NT2/D1 (cell line): ENCODE results near the gene PLG.

Experiments
- YY1 ChIP-seq: IDR thresholded peaks from 2 replicates; pipeline ENCODE4 v1.6.1; 2011; ENCODE audit not compliant: insufficient read length, insufficient read depth
- ZNF274 ChIP-seq: IDR thresholded peaks from 2 replicates; pipeline ENCODE4 v1.6.1; 2011; ENCODE audit warnings: mild to moderate bottlenecking, low read depth, low read length

DNA sequence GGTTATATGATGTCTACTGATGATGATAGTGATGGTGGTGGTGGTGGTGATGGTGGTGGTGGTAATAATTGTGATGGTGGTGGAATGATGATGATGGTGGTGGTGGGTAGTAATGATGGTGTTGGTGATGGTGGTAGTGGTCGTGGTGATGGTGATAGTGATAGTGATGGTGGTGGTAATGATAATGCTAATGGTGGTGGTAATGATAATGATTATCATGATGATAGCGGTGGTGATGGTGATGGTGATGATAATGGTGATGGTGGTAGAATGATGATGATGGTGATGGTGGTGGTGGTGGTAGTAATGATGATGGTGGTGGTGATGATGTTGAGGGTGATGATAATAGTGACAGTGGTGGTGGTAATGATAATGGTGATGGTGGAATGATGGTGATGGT is 33.5 kb upstream of the PLG start:
- TF ChIP-seq YY1 (no peak), ZNF274 (no peak)
